Measurements from ENCODE around the gene CARNS1. TPM values are rescaled to one million over a fixed set of nuclear protein-coding genes. Genes with fewer than 3 reads are reported as not detected.

CARNS1 gene
- total RNA-seq, 1 experiment from 2014 or later: not detected

DNA sequence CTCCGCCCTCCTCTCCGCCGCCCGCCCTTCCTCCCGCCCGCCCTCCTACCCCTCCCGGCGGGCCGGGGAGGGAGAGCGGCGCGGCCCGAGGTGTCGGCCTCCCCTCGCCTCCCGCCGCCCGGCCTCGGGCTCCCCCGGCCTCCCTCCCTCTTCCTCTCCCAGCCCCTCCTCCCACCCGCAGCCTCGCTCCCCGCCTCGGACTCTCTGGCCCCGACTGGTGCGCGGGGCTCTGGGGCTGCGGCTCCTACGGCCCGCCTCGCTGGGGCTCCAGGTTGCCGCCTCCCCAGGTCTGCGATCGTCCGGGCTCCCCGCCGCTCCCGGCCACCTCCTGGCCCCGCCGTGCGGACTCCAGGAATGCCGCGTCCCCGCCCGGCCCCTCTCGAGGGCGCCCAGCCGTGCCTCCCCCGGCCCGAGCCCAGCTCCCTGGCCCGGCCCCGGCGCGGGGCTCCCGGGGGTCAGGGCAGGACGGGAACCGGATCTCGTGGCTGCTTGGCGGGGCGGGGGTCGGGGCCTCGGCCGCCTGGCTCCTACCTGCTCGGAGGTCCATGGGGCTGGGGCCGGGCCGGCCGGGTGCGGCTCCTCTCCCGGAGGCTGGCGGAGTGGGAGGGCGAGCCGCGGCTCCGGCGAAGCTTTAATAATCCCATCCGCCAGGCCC lies 42.4 kb upstream of the CARNS1 start, which contains the start of gene CLCF1:
CLCF1 (minus strand) TSS at position 606 of the 655 bp plus-strand sequence; CDS start at position 547, 59 bp downstream.
- no TSS peak for BruUV-seq (replicated peaks)
- H3K36me3 Mint-ChIP-seq (ENCODE audit: insufficient read depth, unreplicated experiment): peaks cover 47% of the 10 kb centered on the region
- H3K9me3 Mint-ChIP-seq (ENCODE audit: low read depth, unreplicated experiment): no peaks in the 10 kb centered on the region
- DNase-seq: peak; percentile 55
- CTCF ChIA-PET: interaction anchor here (0.6 to 3.3 kb wide), 10 partner anchors 9 to 267 kb away, joined by 3 to 33 read pairs (median 9); no protein-coding TSS in a partner anchor
- TF ChIP-seq, protein P1, sequence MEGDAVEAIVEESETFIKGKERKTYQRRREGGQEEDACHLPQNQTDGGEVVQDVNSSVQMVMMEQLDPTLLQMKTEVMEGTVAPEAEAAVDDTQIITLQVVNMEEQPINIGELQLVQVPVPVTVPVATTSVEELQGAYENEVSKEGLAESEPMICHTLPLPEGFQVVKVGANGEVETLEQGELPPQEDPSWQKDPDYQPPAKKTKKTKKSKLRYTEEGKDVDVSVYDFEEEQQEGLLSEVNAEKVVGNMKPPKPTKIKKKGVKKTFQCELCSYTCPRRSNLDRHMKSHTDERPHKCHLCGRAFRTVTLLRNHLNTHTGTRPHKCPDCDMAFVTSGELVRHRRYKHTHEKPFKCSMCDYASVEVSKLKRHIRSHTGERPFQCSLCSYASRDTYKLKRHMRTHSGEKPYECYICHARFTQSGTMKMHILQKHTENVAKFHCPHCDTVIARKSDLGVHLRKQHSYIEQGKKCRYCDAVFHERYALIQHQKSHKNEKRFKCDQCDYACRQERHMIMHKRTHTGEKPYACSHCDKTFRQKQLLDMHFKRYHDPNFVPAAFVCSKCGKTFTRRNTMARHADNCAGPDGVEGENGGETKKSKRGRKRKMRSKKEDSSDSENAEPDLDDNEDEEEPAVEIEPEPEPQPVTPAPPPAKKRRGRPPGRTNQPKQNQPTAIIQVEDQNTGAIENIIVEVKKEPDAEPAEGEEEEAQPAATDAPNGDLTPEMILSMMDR (IDR thresholded peaks at IDR 0.05; ENCODE audit: unreplicated experiment): no peak
- peak within 1 kb of the TSS; percentile 71 for H3K4me3 Mint-ChIP-seq (ENCODE audit: low read depth, unreplicated experiment)
- intact Hi-C loops (cut with micrococcal nuclease; ENCODE audit: unreplicated experiment): no loop called here
- peaks cover 39% of the 10 kb centered on the region for H3K4me1 Mint-ChIP-seq (ENCODE audit: low read depth, unreplicated experiment)
- peak within 1 kb of the TSS; percentile 75 for H3K27ac Mint-ChIP-seq (ENCODE audit: unreplicated experiment)
- no peaks in the 10 kb centered on the region for H3K27me3 Mint-ChIP-seq (ENCODE audit: unreplicated experiment)

DNA sequence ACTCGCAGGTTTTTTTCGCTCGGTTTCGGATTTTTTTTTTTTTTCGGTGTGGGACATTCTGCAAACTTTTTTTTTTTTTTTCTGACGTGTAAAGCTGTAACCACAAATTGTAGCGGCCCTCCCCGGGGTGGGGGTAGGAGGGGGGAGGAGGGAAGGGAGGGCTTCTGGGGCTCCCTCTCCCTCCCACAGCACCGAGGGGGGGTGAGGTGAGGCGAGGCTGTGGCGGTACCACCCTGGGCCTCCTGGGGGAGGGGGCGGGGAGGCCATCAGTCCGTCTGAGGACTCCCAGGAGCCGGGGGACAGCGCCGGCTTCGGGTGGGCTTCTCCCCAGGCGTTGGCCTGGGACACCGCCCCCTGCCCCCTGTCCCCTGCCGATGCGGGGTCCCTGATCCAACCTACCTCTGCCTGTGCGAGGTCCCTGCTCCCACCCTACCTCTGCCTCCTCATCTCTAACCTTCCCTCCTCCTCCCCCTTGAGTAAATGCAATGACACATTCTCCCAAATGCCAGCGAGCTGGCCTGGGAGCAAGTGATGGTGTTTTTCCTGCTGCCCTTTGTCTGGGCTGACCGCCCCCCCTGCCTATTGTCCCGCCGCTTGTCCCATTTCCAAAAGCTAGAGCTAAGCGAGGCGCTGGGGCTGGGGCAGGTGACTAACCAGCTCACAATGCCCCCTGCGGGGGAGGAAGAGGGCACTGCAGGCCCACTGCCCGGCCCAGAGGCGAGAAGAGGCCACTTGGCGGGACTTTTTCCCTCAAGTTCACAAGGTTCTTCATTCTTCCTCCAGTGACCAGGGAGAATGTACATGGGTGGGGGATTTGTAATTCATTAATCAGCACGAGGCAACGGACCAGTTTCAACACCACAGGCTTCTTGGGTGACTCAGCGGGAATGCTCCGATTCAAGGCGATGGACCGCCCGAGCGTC lies 41.6 kb upstream of the CARNS1 start:
- peak overlapping the region; percentile 75 for H3K27ac Mint-ChIP-seq (ENCODE audit: unreplicated experiment)
- CTCF ChIA-PET: interaction anchor here (0.5 to 3.3 kb wide), 17 partner anchors 8 to 268 kb away, joined by 3 to 33 read pairs (median 4); partner anchors contain the start of genes POLD4 and RAD9A
- H3K4me1 Mint-ChIP-seq (ENCODE audit: low read depth, unreplicated experiment): peaks cover 45% of the 10 kb centered on the region
- no peaks in the 10 kb centered on the region for H3K27me3 Mint-ChIP-seq (ENCODE audit: unreplicated experiment)
- H3K36me3 Mint-ChIP-seq (ENCODE audit: insufficient read depth, unreplicated experiment): peaks cover 46% of the 10 kb centered on the region
- no peaks in the 10 kb centered on the region for H3K9me3 Mint-ChIP-seq (ENCODE audit: low read depth, unreplicated experiment)
- TF ChIP-seq, protein P1 (IDR thresholded peaks at IDR 0.05; ENCODE audit: unreplicated experiment): peak; percentile 56
- peak overlapping the region; percentile 71 for H3K4me3 Mint-ChIP-seq (ENCODE audit: low read depth, unreplicated experiment)
- DNase-seq: peak; percentile 96
- no TSS peak for BruUV-seq (replicated peaks)
- intact Hi-C loops (cut with micrococcal nuclease; ENCODE audit: unreplicated experiment): loop anchor here (1.0 kb wide), 1 partner anchor 20 kb away; no protein-coding TSS in a partner anchor

DNA sequence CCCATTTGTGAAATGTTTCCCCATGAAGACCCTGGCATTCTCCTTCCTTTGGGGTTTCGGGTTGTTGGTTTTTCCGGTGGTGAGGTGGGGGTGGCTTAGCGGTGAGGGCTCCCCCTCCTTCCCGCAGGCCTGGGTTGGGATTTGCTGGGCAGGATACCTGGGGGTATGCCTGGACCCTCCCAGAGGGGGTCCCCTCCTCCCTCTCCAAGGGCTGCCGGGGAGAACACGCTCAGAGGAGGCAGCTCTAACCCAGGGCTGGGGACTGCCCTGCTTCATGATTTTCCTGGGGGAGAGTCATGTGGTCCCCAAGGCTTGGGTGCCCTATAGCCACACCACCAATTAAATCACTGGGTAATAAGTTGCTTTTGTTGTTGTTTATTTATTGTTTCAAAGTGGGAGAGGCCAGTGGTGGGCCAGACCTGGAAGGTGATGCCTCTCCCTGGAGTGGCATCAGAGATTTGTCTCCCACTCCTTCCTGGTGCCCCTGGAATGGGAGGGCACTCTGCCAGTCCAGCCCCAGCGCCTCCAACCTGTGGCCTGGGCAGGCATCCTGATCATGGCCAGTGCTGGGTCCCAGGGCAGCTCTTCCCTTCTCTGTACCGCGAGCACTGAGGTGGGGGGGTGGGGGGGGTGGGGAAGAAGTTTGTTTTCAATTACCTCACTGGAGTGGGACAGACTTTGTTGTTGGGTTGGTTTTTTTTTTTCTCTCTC lies 40.8 kb upstream of the CARNS1 start:
- TF ChIP-seq, protein P1 (IDR thresholded peaks at IDR 0.05; ENCODE audit: unreplicated experiment): no peak
- Mint-ChIP-seq H3K36me3 (ENCODE audit: insufficient read depth, unreplicated experiment) (peaks cover 51% of the 10 kb centered on the region), H3K4me3 (ENCODE audit: low read depth, unreplicated experiment) (peak overlapping the region; percentile 71), H3K27ac (ENCODE audit: unreplicated experiment) (peak overlapping the region; percentile 75), H3K9me3 (ENCODE audit: low read depth, unreplicated experiment) (no peaks in the 10 kb centered on the region), H3K27me3 (ENCODE audit: unreplicated experiment) (no peaks in the 10 kb centered on the region), H3K4me1 (ENCODE audit: low read depth, unreplicated experiment) (peaks cover 54% of the 10 kb centered on the region)
- TSS peak; percentile 83 for BruUV-seq (replicated peaks)
- intact Hi-C loops (cut with micrococcal nuclease; ENCODE audit: unreplicated experiment): loop anchor here (1.0 kb wide), 1 partner anchor 20 kb away; no protein-coding TSS in a partner anchor
- no peak for DNase-seq
- CTCF ChIA-PET: interaction anchor here (0.5 to 3.3 kb wide), 15 partner anchors 10 to 186 kb away, joined by 3 to 33 read pairs (median 5); partner anchors contain the start of genes POLD4 and RAD9A

Measured in Calu3 (cell line).